Activated T-helper 1 cell treated with anti-CD3 and anti-CD28 coated beads, Interleukin-12 subunit alpha, Interleukin-12 subunit beta, Interleukin-2, Interleukin-4 antibody, amounts not matched to agents 30 ng/mL and 10 ng/mL and 1 ng/mL, durations not matched to agents 14 hours and 24 hours and 36 hours (primary cell): ENCODE measurements around the gene CD300LF. TPM values are rescaled to one million over a fixed set of nuclear protein-coding genes. Genes with fewer than 3 reads are reported as not detected.

Experiments used
- DNase-seq: peaks from one replicate; pipeline ENCODE4 v3.0.0; 2021; ENCODE audit warnings: low spot score
- H3K27ac Mint-ChIP-seq: one replicate; pipeline ENCODE4 v1.8.0; 2021; ENCODE audit warnings: mild to moderate bottlenecking, mixed read lengths
- H3K27me3 Mint-ChIP-seq: one replicate; pipeline ENCODE4 v1.8.0; 2022; ENCODE audit warnings: mild to moderate bottlenecking, moderate library complexity, mixed read lengths; ENCODE audit not compliant: insufficient read depth
- H3K36me3 Mint-ChIP-seq: one replicate; pipeline ENCODE4 v1.8.0; 2021; ENCODE audit warnings: low read depth, mixed read lengths
- H3K4me1 Mint-ChIP-seq: one replicate; pipeline ENCODE4 v1.8.0; 2021; ENCODE audit warnings: low read depth, mixed read lengths
- H3K4me3 Mint-ChIP-seq: one replicate; pipeline ENCODE4 v1.8.0; 2021; ENCODE audit warnings: mild to moderate bottlenecking, moderate library complexity, mixed read lengths
- H3K9me3 Mint-ChIP-seq: one replicate; pipeline ENCODE4 v1.8.0; 2021; ENCODE audit warnings: mixed read lengths
- intact Hi-C: fragments of 100-400 bp; cut with micrococcal nuclease; formaldehyde crosslinking; loops from one replicate; pipeline ENCODE4 v1.15.1; 2024
- total RNA-seq: library from RNA; stranded (reverse); gene quantifications from 2 replicates; pipeline ENCODE4 v1.2.3, GENCODE V29; 2022

The CD300LF gene
- total RNA-seq = not detected in 2 replicates

DNA sequence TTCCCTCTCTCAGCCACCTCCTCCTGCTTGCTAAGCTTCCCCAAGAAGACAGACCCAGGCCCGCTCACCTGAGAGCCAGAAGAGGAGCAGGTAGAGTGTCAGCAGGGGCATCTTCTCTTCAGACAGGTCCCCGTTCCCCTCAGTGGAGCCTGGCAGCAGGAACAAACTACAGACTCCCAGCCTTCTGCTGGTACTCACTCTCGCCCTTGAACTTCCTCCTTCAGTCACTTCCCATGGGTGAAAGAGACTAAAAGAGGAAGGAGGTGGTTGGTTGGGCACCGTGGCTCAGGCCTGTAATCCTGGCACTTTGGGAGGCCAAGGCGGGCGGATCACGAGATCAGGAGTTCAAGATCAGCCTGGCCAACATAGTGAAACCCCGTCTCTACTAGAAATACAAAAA lies at the start of gene CD300LF:
Gene CD300LF, minus strand, starts transcription at position 168 of the 400 bp plus-strand sequence. Its CDS starts 57 bp downstream, at position 111.
- Mint-ChIP-seq H3K9me3 (no peaks in the 10 kb centered on the region), H3K4me3 (no peak within 1 kb of the TSS), H3K4me1 (no peaks in the 10 kb centered on the region), H3K36me3 (no peaks in the 10 kb centered on the region), H3K27ac (peak within 1 kb of the TSS; percentile 8), H3K27me3 (peaks cover 20% of the 10 kb centered on the region)
- no peak for DNase-seq
- intact Hi-C loops = no loop called here

DNA sequence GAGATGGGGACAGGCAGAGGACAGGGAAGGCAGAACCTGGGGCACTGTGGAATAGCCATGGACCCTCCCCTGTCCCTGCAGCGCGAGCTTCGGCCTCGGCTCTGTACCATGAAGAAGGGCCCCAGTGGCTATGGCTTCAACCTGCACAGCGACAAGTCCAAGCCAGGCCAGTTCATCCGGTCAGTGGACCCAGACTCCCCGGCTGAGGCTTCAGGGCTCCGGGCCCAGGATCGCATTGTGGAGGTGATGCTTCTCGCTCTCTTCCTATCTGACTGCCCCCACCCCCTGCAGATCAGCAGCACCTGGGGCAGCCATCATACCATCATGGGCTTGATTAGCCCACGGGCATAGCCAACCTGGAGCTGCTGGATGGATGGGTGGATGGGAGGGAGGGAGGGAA lies 49.2 kb upstream of the CD300LF start:
- peaks cover 39% of the 10 kb centered on the region for H3K4me1 Mint-ChIP-seq
- no peak for DNase-seq
- H3K4me3 Mint-ChIP-seq = no peak overlapping the region
- peaks cover 9% of the 10 kb centered on the region for H3K36me3 Mint-ChIP-seq
- intact Hi-C loops = no loop called here
- no peak overlapping the region for H3K27ac Mint-ChIP-seq
- H3K9me3 Mint-ChIP-seq = no peaks in the 10 kb centered on the region
- no peaks in the 10 kb centered on the region for H3K27me3 Mint-ChIP-seq

DNA sequence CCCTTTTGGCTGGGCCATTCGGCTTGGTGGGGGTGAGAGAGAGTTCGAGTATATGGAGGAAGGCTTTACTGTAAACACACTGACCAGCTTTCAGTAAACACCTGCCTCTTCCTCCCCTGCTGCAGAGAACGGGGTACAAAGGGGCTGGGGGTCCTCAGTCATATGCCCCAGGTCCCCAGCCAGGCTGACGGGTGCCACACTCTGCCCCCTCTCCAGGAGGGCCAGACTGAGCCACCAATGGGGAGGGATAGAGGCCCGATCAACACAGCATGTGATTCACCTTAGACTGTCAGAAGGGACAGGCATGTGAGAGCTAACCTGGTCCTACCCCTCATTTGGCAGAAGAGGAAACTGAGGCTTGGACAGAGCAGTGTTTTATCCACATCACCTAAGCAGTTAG lies 48.7 kb upstream of the CD300LF start:
- Mint-ChIP-seq H3K27me3 (no peaks in the 10 kb centered on the region), H3K36me3 (peaks cover 8% of the 10 kb centered on the region), H3K9me3 (no peaks in the 10 kb centered on the region), H3K27ac (peak overlapping the region; percentile 29), H3K4me1 (peaks cover 43% of the 10 kb centered on the region), H3K4me3 (no peak overlapping the region)
- intact Hi-C loops = no loop called here
- DNase-seq = no peak

DNA sequence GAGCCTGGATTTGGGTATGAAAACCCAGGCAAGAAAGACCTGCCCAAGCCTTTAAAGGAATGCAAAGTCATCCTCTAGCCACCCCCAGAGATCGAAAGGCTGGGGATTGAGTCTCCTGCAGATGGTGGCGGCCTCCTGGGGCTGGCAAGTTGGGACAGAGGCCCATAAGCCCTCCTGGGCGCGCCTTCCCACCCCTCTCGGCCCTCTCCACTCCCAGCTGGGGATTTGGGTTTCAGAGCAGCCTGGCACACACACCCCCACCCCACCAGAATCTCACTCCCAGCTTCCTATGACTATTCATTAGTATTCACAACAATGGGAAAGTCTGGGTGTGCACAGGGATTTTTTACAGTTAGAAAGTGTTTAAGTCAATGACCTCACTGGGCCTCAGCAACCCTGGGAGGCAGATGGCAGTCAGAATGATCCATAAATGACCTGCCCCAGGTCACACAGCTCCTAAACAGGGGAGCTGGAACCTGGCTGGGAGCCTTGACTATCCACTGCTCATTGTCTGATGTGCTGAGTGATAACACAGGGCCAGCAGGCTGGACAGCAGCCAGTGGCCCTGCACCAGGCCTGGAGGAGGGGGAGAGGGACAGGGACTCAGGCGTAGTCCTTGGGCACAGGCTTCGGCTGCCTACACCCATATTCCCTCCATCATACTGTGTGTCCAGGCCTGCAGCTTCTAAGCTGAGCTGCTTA lies 47.8 kb upstream of the CD300LF start:
- intact Hi-C loops = no loop called here
- Mint-ChIP-seq H3K27ac (peak overlapping the region; percentile 63), H3K4me1 (peaks cover 43% of the 10 kb centered on the region), H3K27me3 (no peaks in the 10 kb centered on the region), H3K4me3 (no peak overlapping the region), H3K9me3 (no peaks in the 10 kb centered on the region), H3K36me3 (peaks cover 8% of the 10 kb centered on the region)
- DNase-seq = no peak

DNA sequence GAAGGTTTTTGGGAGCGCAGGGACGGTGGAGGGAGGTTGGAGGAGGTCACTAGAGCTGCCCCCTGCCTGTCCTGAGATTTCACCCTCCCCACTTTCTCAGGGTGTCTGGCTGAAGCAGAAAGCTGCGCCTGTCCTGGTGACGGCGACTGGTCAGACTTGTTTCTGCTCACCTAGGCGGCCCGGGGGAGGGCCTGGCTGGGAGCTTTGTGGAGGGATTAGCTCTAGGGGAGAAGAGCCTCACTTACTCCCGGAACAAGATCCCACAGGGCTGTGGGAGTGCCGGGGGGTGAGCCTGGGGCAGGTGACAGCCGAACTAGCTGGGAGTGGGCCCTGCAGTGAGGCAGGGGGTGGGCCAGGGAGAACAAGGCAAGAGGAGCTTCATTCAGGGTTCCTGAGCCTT lies 47.2 kb upstream of the CD300LF start:
- no peaks in the 10 kb centered on the region for H3K27me3 Mint-ChIP-seq
- peak overlapping the region; percentile 37 for H3K4me3 Mint-ChIP-seq
- peaks cover 4% of the 10 kb centered on the region for H3K36me3 Mint-ChIP-seq
- intact Hi-C loops = loop anchor here (1.0 to 2.0 kb wide), 2 partner anchors 9 to 17 kb away; no protein-coding TSS in a partner anchor
- DNase-seq = no peak
- H3K4me1 Mint-ChIP-seq = peaks cover 49% of the 10 kb centered on the region
- no peaks in the 10 kb centered on the region for H3K9me3 Mint-ChIP-seq
- H3K27ac Mint-ChIP-seq = peak overlapping the region; percentile 48

DNA sequence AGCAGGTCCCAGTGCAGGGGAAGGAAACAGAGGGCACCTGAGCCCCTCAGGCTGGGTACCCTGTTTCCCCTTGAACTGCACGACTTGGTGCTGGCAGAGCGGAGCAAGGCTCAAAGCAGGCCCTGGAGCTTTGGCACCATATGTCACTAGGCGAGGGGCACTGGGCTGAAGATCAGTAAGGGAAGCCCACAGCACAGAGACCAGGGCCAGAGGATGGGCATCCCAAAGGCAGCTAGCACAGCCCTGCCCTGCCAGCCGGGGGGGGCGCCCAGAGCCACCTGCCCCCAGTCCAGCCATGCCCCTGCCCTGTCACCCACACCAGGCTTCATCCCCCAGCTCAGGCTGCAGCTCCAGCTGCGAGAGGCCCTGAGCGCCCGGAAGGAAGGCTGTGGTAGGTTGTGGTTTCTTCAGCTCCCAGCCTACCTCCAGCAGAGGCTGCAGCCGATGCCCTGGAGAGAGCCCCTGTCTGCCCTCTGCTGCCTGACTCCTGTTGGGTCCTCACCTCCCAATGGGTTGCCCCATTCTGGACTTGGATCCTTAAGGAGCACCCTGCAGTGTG lies 46.6 kb upstream of the CD300LF start:
- Mint-ChIP-seq H3K27me3 (no peaks in the 10 kb centered on the region), H3K36me3 (peaks cover 3% of the 10 kb centered on the region), H3K4me1 (peaks cover 54% of the 10 kb centered on the region), H3K9me3 (no peaks in the 10 kb centered on the region), H3K4me3 (peak overlapping the region; percentile 75), H3K27ac (peak overlapping the region; percentile 68)
- peak; percentile 57 for DNase-seq
- intact Hi-C loops = loop anchor here (1.0 to 2.0 kb wide), 2 partner anchors 8 to 17 kb away; no protein-coding TSS in a partner anchor

DNA sequence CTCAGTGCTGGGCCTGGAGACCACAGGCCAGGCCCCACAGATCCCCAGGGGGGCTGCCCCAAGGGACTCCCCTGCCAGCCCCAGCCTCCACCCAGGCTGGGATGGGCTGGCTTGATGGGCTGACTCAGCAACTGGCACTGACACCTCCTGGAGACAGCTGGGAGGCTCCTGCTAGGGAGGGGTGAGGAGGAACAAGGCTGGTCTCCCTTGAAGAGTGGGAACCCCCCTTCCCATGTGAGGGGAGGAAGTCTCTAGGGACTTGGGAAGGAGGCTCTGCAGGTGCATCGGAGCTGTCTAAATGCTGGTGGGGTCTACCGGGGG lies 46.1 kb upstream of the CD300LF start:
- Mint-ChIP-seq H3K9me3 (no peaks in the 10 kb centered on the region), H3K4me3 (peak overlapping the region; percentile 75), H3K27ac (peak overlapping the region; percentile 68), H3K4me1 (peaks cover 54% of the 10 kb centered on the region), H3K36me3 (peaks cover 3% of the 10 kb centered on the region), H3K27me3 (no peaks in the 10 kb centered on the region)
- no peak for DNase-seq
- intact Hi-C loops = loop anchor here (1.0 to 2.0 kb wide), 2 partner anchors 8 to 16 kb away; no protein-coding TSS in a partner anchor

DNA sequence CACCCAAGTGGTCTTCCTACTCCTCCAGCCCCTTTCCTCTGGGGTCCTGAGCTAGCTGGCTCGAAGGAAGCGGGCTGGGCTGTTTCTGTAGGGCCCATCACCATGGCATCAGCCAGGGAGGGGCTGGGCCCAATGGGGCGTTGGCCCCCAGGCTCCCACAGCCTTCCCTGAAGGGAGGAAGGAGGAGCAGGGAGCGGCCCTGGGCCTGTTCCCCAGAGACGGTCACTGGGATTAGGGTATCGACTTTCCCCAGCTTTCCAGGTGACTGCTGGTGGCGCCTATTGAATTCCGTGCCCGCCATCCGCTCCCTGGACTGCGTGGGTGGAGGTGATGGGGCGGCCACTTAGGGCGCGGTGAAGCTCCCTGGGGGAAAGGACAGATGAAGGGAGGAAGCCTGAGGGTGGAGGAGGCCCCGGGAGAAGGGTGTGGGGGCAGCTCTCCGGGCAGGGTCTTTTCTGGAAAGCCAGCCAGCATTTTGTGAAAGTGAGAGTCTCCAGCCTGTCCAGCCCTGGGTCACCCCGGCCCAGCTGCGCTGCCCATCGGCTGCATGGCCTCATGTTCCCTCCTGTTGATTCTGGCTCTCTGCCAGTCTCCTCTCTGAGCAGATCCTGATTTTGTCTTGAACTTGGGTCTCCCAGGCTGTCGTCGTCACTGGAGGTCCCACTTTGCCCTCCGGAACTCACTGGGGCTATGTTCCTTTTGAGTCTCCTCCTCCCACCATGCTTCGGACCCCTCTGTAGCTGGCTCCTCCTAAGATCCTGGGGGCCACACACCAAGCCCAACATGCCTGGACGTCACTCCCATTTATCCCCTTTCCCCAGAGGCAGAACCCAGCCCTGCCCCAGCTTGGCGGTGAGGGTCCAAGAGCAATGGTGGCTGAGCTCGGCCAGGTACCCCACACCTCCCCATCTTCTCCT lies 45.5 kb upstream of the CD300LF start:
- no peak for DNase-seq
- Mint-ChIP-seq H3K4me1 (peaks cover 59% of the 10 kb centered on the region), H3K27me3 (no peaks in the 10 kb centered on the region), H3K9me3 (no peaks in the 10 kb centered on the region), H3K4me3 (peak overlapping the region; percentile 75), H3K36me3 (peaks cover 3% of the 10 kb centered on the region), H3K27ac (peak overlapping the region; percentile 68)
- intact Hi-C loops = loop anchor here (2.0 kb wide), 1 partner anchor 15 kb away; no protein-coding TSS in a partner anchor

DNA sequence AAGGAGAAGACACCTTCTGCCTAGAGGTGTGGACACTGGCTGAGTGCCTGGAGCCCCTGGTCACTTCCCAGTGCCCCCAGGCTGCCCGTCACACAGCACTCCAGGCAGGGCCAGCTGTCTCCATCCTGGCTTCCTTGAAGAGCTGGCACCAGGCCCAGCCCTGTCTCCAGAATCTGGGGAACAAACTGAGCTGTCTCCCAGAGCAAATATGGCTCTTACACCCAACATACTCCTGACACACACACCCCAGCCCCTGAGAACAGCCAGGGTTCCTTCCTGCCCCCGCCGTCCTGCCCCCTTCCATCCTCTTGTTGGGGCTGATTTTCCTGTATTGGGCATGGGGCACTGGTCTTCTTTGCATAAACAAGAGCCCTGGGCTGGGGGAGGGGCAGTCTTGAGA lies 44.8 kb upstream of the CD300LF start:
- H3K4me3 Mint-ChIP-seq = no peak overlapping the region
- H3K27ac Mint-ChIP-seq = no peak overlapping the region
- H3K27me3 Mint-ChIP-seq = no peaks in the 10 kb centered on the region
- no peak for DNase-seq
- peaks cover 7% of the 10 kb centered on the region for H3K36me3 Mint-ChIP-seq
- H3K4me1 Mint-ChIP-seq = peaks cover 66% of the 10 kb centered on the region
- H3K9me3 Mint-ChIP-seq = no peaks in the 10 kb centered on the region
- intact Hi-C loops = no loop called here

DNA sequence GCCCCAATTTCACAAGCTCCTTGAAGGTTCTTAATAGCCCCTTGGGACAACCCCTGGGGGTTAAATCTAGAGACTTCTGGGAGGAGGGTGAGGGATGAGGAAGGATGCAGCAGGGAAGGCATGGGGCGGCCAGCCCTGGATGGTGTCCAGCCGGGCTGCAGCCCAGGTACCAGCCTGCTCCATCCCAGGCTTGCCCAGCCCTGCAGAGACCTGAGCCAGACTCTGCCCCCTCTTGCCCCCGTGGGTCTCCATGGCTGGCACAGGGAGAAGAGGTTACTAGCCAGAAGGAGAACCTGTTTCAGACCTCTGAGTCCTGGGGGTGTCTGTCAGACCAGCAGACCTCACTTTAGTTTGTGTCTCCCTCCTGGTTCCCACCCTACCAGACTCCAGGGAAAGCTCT lies 44.2 kb upstream of the CD300LF start:
- Mint-ChIP-seq H3K4me3 (no peak overlapping the region), H3K4me1 (peaks cover 72% of the 10 kb centered on the region), H3K27ac (no peak overlapping the region), H3K27me3 (no peaks in the 10 kb centered on the region), H3K36me3 (peaks cover 10% of the 10 kb centered on the region), H3K9me3 (no peaks in the 10 kb centered on the region)
- no peak for DNase-seq
- intact Hi-C loops = no loop called here

DNA sequence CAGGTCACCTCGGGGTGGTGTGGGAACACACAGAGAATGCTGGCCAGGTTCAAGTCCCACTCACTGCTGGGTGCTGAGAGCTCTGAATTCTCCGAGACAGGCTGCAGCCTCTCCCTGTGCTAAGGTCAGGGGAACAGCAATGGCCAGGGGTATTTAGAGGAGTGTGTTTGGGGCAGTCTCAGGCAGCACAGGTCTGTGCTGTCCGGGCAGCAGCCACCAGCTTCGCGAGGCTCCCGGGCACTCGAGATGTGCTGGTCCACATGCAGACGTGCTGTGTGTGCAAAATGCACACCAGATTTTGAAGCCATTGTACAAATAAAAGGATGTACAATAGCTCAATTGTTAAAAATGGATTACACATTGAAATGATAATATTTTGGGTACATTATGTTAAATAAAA lies 42.8 kb upstream of the CD300LF start:
- H3K36me3 Mint-ChIP-seq = peaks cover 22% of the 10 kb centered on the region

DNA sequence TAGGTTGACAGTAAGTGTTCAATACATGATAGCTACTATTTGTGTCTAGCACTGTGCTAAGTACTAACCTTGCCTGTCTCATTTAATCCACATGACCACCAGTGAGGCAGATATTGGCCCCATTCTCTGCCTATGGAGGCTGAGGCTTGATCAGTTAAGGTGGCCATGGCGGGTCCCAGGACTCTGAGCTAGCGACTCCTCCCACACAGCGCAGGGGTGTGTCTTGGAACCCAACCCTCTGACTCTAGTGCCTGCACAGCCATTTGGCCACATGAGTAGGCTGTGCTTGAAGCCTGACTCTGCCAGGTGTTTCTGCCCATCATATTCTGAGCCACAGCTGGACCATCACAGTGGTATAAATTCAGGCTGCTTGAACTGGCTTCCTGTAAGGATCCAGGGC lies 42.1 kb upstream of the CD300LF start:
- Mint-ChIP-seq H3K4me3 (peak overlapping the region; percentile 17), H3K36me3 (peaks cover 26% of the 10 kb centered on the region), H3K4me1 (peaks cover 82% of the 10 kb centered on the region), H3K27me3 (no peaks in the 10 kb centered on the region), H3K27ac (no peak overlapping the region), H3K9me3 (no peaks in the 10 kb centered on the region)
- intact Hi-C loops = no loop called here
- DNase-seq = no peak

More for the DNA sequence above, 42.8 kb upstream of the CD300LF start:
- Mint-ChIP-seq H3K4me3 (no peak overlapping the region), H3K27me3 (no peaks in the 10 kb centered on the region), H3K27ac (peak overlapping the region; percentile 29), H3K9me3 (no peaks in the 10 kb centered on the region), H3K4me1 (peaks cover 83% of the 10 kb centered on the region)
- no peak for DNase-seq
- intact Hi-C loops = no loop called here
